HEK293 (cell line): ENCODE data around the gene AFF3.

Source experiments
- CTCF ChIA-PET: fragments of 350-600 bp; formaldehyde crosslinking; extraction: SDS; loops from one replicate; lab custom pipeline; 2021; ENCODE audit warnings: antibody characterized with exemption; lab: Yijun Ruan, JAX
- POLR2A ChIA-PET: fragments of 300-600 bp; formaldehyde crosslinking; extraction: SDS; loops from one replicate; lab custom pipeline; 2020; ENCODE audit warnings: antibody characterized with exemption, inconsistent platforms; lab: Yijun Ruan, JAX
- H3K27ac ChIP-seq: fragments of 200-500 bp; sonication (Bioruptor generic); 2 replicates; pipeline ENCODE4 v1.5.1; 2014; ENCODE audit warnings: low read depth, low read length, control low read depth, inconsistent platforms; ENCODE audit errors: extremely low read depth
- H3K36me3 ChIP-seq, 2 experiments: fragments of 200-500 bp in 1 of 2; sonication (Bioruptor generic) in 1 of 2; 1 replicate in 1 of 2; 2 replicates in 1 of 2; pipeline ENCODE4 v1.5.1; 2014 to 2017; ENCODE audit warnings: inconsistent platforms in 2 of 2, low read length in 2 of 2; ENCODE audit not compliant: control insufficient read depth in 2 of 2, insufficient read depth in 1 of 2
- H3K4me1 ChIP-seq: fragments of 200-500 bp; sonication (Bioruptor generic); 2 replicates; pipeline ENCODE4 v1.5.1; 2014; ENCODE audit warnings: mild to moderate bottlenecking, low read length, inconsistent platforms; ENCODE audit not compliant: control insufficient read depth, insufficient read depth
- H3K4me3 ChIP-seq: 2 replicates; pipeline ENCODE4 v1.5.1; 2011; ENCODE audit warnings: low read depth, mild to moderate bottlenecking, control low read depth, low read length, moderate library complexity
- H3K9me3 ChIP-seq: fragments of 200-500 bp; sonication (Bioruptor generic); 2 replicates; pipeline ENCODE4 v1.5.1; 2014; ENCODE audit warnings: low read depth, low read length, inconsistent platforms; ENCODE audit not compliant: control insufficient read depth, insufficient read depth
- FEZF1 ChIP-seq: fragments of 450-650 bp; formaldehyde crosslinking; IDR thresholded peaks from 2 replicates; pipeline ENCODE4 v1.5.1; 2016; ENCODE audit warnings: missing biosample characterization, missing genetic modification characterization
- PBX3 ChIP-seq: sonication (generic); formaldehyde crosslinking; IDR thresholded peaks from 2 replicates; pipeline ENCODE4 v1.8.1; 2022; ENCODE audit warnings: mild to moderate bottlenecking, moderate library complexity, missing genetic modification reagents
- PRDM2 ChIP-seq: fragments of 450-650 bp; formaldehyde crosslinking; IDR thresholded peaks from 2 replicates; pipeline ENCODE4 v1.5.1; 2016; ENCODE audit warnings: missing biosample characterization, missing genetic modification characterization, borderline replicate concordance
- SETDB1 ChIP-seq: IDR thresholded peaks from one replicate; pipeline ENCODE4 v1.6.1; 2017; ENCODE audit warnings: mild to moderate bottlenecking, low read length, moderate library complexity, mixed read lengths; ENCODE audit not compliant: insufficient read length
- ZBTB49 ChIP-seq: fragments of 450-650 bp; formaldehyde crosslinking; IDR thresholded peaks from 2 replicates; pipeline ENCODE4 v1.5.1; 2016; ENCODE audit warnings: missing biosample characterization, missing genetic modification characterization, low read depth
- ZBTB6 ChIP-seq: fragments of 450-650 bp; formaldehyde crosslinking; IDR thresholded peaks from 2 replicates; pipeline ENCODE4 v1.5.1; 2017; ENCODE audit warnings: missing biosample characterization, missing genetic modification characterization
- ZBTB7A ChIP-seq: fragments of 450-650 bp; formaldehyde crosslinking; IDR thresholded peaks from 2 replicates; pipeline ENCODE4 v1.5.1; 2016; ENCODE audit warnings: low read depth, missing biosample characterization, missing genetic modification characterization
- ZFP37 ChIP-seq: fragments of 450-650 bp; formaldehyde crosslinking; IDR thresholded peaks from 2 replicates; pipeline ENCODE4 v1.5.1; 2016; ENCODE audit warnings: missing biosample characterization, missing genetic modification characterization
- ZNF138 ChIP-seq: fragments of 450-650 bp; formaldehyde crosslinking; IDR thresholded peaks from 2 replicates; pipeline ENCODE4 v1.5.1; 2016; ENCODE audit warnings: missing biosample characterization, missing genetic modification characterization, borderline replicate concordance
- ZNF16 ChIP-seq: fragments of 450-650 bp; formaldehyde crosslinking; IDR thresholded peaks from 2 replicates; pipeline ENCODE4 v1.5.1; 2016; ENCODE audit warnings: low read depth, missing biosample characterization, missing genetic modification characterization
- ZNF248 ChIP-seq: fragments of 450-650 bp; formaldehyde crosslinking; IDR thresholded peaks from 2 replicates; pipeline ENCODE4 v1.5.1; 2017; ENCODE audit warnings: missing biosample characterization, missing genetic modification characterization
- ZNF274 ChIP-seq, 2 experiments: fragments of 200-500 bp in 1 of 2; fragments of 450-650 bp in 1 of 2; sonication (Bioruptor generic) in 1 of 2; formaldehyde crosslinking in 1 of 2; IDR thresholded peaks; 2 replicates each; pipeline versions ENCODE4 v1.5.1 to v1.6.1; 2014 to 2016; ENCODE audit warnings: borderline replicate concordance in 1 of 2, inconsistent platforms in 1 of 2, low read length in 1 of 2, missing biosample characterization in 1 of 2, missing genetic modification characterization in 1 of 2
- ZNF292 ChIP-seq: fragments of 450-650 bp; formaldehyde crosslinking; IDR thresholded peaks from 2 replicates; pipeline ENCODE4 v1.5.1; 2016; ENCODE audit warnings: low read depth, missing biosample characterization, missing genetic modification characterization, borderline replicate concordance
- ZNF394 ChIP-seq: fragments of 450-650 bp; formaldehyde crosslinking; IDR thresholded peaks from 2 replicates; pipeline ENCODE4 v1.5.1; 2016; ENCODE audit warnings: missing biosample characterization, missing genetic modification characterization, mild to moderate bottlenecking, moderate library complexity, borderline replicate concordance
- ZNF416 ChIP-seq: fragments of 450-650 bp; formaldehyde crosslinking; IDR thresholded peaks from 2 replicates; pipeline ENCODE4 v1.5.1; 2016; ENCODE audit warnings: missing biosample characterization, missing genetic modification characterization
- ZNF830 ChIP-seq: fragments of 450-650 bp; IDR thresholded peaks from 2 replicates; pipeline ENCODE4 v1.5.0; 2018; ENCODE audit warnings: missing biosample characterization, missing genetic modification characterization, low read depth, mild to moderate bottlenecking, moderate library complexity
- ZSCAN18 ChIP-seq: fragments of 450-650 bp; formaldehyde crosslinking; IDR thresholded peaks from 2 replicates; pipeline ENCODE4 v1.5.1; 2016; ENCODE audit warnings: missing biosample characterization, missing genetic modification characterization
- ZSCAN30 ChIP-seq: fragments of 450-650 bp; IDR thresholded peaks from 2 replicates; pipeline ENCODE4 v1.5.1; 2018; ENCODE audit warnings: missing biosample characterization, mild to moderate bottlenecking, missing genetic modification characterization, moderate library complexity

The AFF3 gene

GRCh38 chr2:99805930-99806476, 336.4 kb downstream of the AFF3 start:
- Histone ChIP-seq H3K27ac (no peak overlapping the region), H3K36me3 (no peaks in the 10 kb centered on the region), H3K4me3 (no peak overlapping the region), H3K4me1 (peaks cover 7% of the 10 kb centered on the region; the same call in 1 of the 2 replicates), H3K9me3 (no peaks in the 10 kb centered on the region)
- TF ChIP-seq SETDB1 (no peak), ZNF394 (tag by site-specific recombination) (no peak), ZBTB7A (tag by site-specific recombination) (no peak), PRDM2 (tag by site-specific recombination) (no peak), ZBTB49 (tag by site-specific recombination) (no peak), ZNF16 (tag by site-specific recombination) (no peak), ZNF138 (tag by site-specific recombination) (no peak), ZNF830 (tag by site-specific recombination) (no peak), FEZF1 (no peak), ZFP37 (no peak), ZBTB6 (no peak), ZNF248 (tag by site-specific recombination) (no peak), PBX3 (no peak), ZSCAN18 (tag by site-specific recombination) (no peak), ZNF416 (tag by site-specific recombination) (no peak), ZNF274 (IDR thresholded peaks at IDR 0.05; ENCODE audit: low read length) (no peak), ZNF274 (tag by site-specific recombination; IDR thresholded peaks at IDR 0.05; ENCODE audit: borderline replicate concordance) (no peak), ZSCAN30 (tag by site-specific recombination) (no peak), ZNF292 (tag by site-specific recombination) (no peak)
- ChIA-PET CTCF (no interaction called here), POLR2A (no interaction called here)
